GM23338 (cell line): Measurements from ENCODE around the gene CCDC71L. TPM values are rescaled to one million over a fixed set of nuclear protein-coding genes. Genes with fewer than 3 reads are reported as not detected.
A peak's percentile ranks its signal among the peaks of the same experiment; 100 is the strongest.

ENCODE experiments used
- ATAC-seq: fragments of 200-7000 bp; cut with Tn5 transposase; 3 replicates; pipeline ENCODE4 v1.9.1; 2020
- DNase-seq: peaks from one replicate; pipeline ENCODE4 v3.0.0-alpha.2; 2015; ENCODE audit warnings: low spot score
- H2AFZ ChIP-seq: fragments of 200-600 bp; sonication (generic); 2 replicates; pipeline ENCODE4 v1.8.0; 2016; ENCODE audit warnings: antibody characterized with exemption, mild to moderate bottlenecking, moderate library complexity
- H3F3A ChIP-seq: fragments of 200-600 bp; sonication (generic); replicated peaks from 2 replicates; pipeline ENCODE4 v1.8.0; 2017; ENCODE audit warnings: antibody characterized with exemption, mixed run types, low read depth
- H3K27ac ChIP-seq: fragments of 200-600 bp; sonication (generic); 2 replicates; pipeline ENCODE4 v1.6.1; 2016; ENCODE audit warnings: low read depth
- H3K27me3 ChIP-seq: fragments of 200-600 bp; sonication (generic); 2 replicates; pipeline ENCODE4 v1.8.0; 2016; ENCODE audit warnings: mild to moderate bottlenecking, mixed run types, moderate library complexity; ENCODE audit not compliant: insufficient read depth
- H3K36me3 ChIP-seq: fragments of 200-600 bp; sonication (generic); 2 replicates; pipeline ENCODE4 v1.8.0; 2016; ENCODE audit warnings: mild to moderate bottlenecking; ENCODE audit not compliant: insufficient read depth
- H3K4me1 ChIP-seq: fragments of 200-600 bp; sonication (generic); 2 replicates; pipeline ENCODE4 v1.8.0; 2016; ENCODE audit warnings: mild to moderate bottlenecking, moderate library complexity; ENCODE audit not compliant: insufficient read depth
- H3K4me2 ChIP-seq: fragments of 200-600 bp; sonication (generic); 2 replicates; pipeline ENCODE4 v1.7.1; 2017; ENCODE audit warnings: mixed run types
- H3K4me3 ChIP-seq: fragments of 200-600 bp; sonication (generic); 2 replicates; pipeline ENCODE4 v1.6.1; 2016; ENCODE audit warnings: mixed run types
- H3K79me2 ChIP-seq: fragments of 200-600 bp; sonication (generic); replicated peaks from 2 replicates; pipeline ENCODE4 v1.8.0; 2017; ENCODE audit warnings: mild to moderate bottlenecking; ENCODE audit not compliant: insufficient read depth
- H3K9me2 ChIP-seq: fragments of 200-600 bp; sonication (generic); 2 replicates; pipeline ENCODE4 v1.8.0; 2017; ENCODE audit not compliant: insufficient read depth
- H4K20me1 ChIP-seq: fragments of 200-600 bp; sonication (generic); replicated peaks from 2 replicates; pipeline ENCODE4 v1.8.0; 2017; ENCODE audit warnings: mild to moderate bottlenecking; ENCODE audit not compliant: insufficient read depth
- H3K27ac Mint-ChIP-seq: 2 replicates; pipeline ENCODE4 v1.8.0; 2020; ENCODE audit warnings: inconsistent platforms, mild to moderate bottlenecking, moderate library complexity, mixed read lengths
- H3K27me3 Mint-ChIP-seq: 3 replicates; pipeline ENCODE4 v1.8.0; 2022; ENCODE audit warnings: low read depth, mild to moderate bottlenecking, moderate library complexity, mixed read lengths, inconsistent platforms; ENCODE audit not compliant: insufficient read depth, poor library complexity
- H3K36me3 Mint-ChIP-seq: 3 replicates; pipeline ENCODE4 v1.8.0; 2021; ENCODE audit warnings: low read depth, mild to moderate bottlenecking, inconsistent platforms, moderate library complexity, mixed read lengths
- H3K4me1 Mint-ChIP-seq: 3 replicates; pipeline ENCODE4 v1.8.0; 2020; ENCODE audit warnings: mild to moderate bottlenecking, inconsistent platforms, mixed read lengths
- H3K4me3 Mint-ChIP-seq: 3 replicates; pipeline ENCODE4 v1.8.0; 2021; ENCODE audit warnings: moderate library complexity, mild to moderate bottlenecking, inconsistent platforms, mixed read lengths
- H3K9me3 Mint-ChIP-seq: 3 replicates; pipeline ENCODE4 v1.8.0; 2020; ENCODE audit warnings: moderate library complexity, mild to moderate bottlenecking, inconsistent platforms, mixed read lengths
- CREB1 ChIP-seq: fragments of 250-450 bp; sonication (Bioruptor Pico); IDR thresholded peaks from 2 replicates; pipeline ENCODE4 v1.5.0; 2020; ENCODE audit warnings: low read depth, mild to moderate bottlenecking, moderate library complexity
- ETS1 ChIP-seq: IDR thresholded peaks from 2 replicates; pipeline ENCODE4 v1.6.1; 2016; ENCODE audit warnings: antibody characterized with exemption
- EZH2 ChIP-seq: fragments of 200-600 bp; sonication (generic); IDR thresholded peaks from one replicate; pipeline ENCODE4 v1.8.0; 2017; ENCODE audit warnings: antibody characterized with exemption, mild to moderate bottlenecking, low read depth; ENCODE audit not compliant: unreplicated experiment
- EZH2phosphoT487 ChIP-seq: fragments of 200-600 bp; sonication (generic); IDR thresholded peaks from one replicate; pipeline ENCODE4 v1.8.1; 2018; ENCODE audit warnings: antibody characterized with exemption; ENCODE audit not compliant: unreplicated experiment
- NANOG ChIP-seq: IDR thresholded peaks from 2 replicates; pipeline ENCODE4 v1.6.1; 2016; ENCODE audit warnings: antibody characterized with exemption, borderline replicate concordance
- POLR2AphosphoS5 ChIP-seq: IDR thresholded peaks from 2 replicates; pipeline ENCODE4 v1.6.1; 2016; ENCODE audit warnings: antibody characterized with exemption, low read depth
- STAT1 ChIP-seq: IDR thresholded peaks from one replicate; pipeline ENCODE4 v1.6.1; 2016; ENCODE audit warnings: antibody characterized with exemption; ENCODE audit not compliant: unreplicated experiment
- ZNF114 ChIP-seq: fragments of 250-450 bp; sonication (Bioruptor Pico); IDR thresholded peaks from 2 replicates; pipeline ENCODE4 v1.5.0; 2020; ENCODE audit warnings: mild to moderate bottlenecking, moderate library complexity
- ZNF331 ChIP-seq: fragments of 250-450 bp; sonication (Bioruptor Pico); IDR thresholded peaks from 2 replicates; pipeline ENCODE4 v1.5.0; 2020; ENCODE audit warnings: low read depth, mild to moderate bottlenecking, moderate library complexity
- polyA plus RNA-seq: library from polyadenylated mRNA; unstranded; fragments of >200 nt; fragmentation: Nextera tagmentation; extraction: Ambion mirVana; gene quantifications from 2 replicates; pipeline ENCODE4 v1.2.1, GENCODE V29; 2016
- total RNA-seq: library from RNA; depleted of rRNA; stranded (reverse); fragments of >200 nt; shearing (Covaris generic); gene quantifications from 2 replicates; pipeline ENCODE4 v1.2.3, GENCODE V29; 2014
- TF ChIP-seq, protein P1 (sequence below): fragments of 250-450 bp; sonication (Bioruptor Pico); IDR thresholded peaks from 2 replicates; pipeline ENCODE4 v1.5.0; 2020; ENCODE audit warnings: mild to moderate bottlenecking, moderate library complexity

CCDC71L gene
- total and polyA plus RNA-seq, 2 experiments from 2014 or later = 8.4 to 32.3 TPM

DNA sequence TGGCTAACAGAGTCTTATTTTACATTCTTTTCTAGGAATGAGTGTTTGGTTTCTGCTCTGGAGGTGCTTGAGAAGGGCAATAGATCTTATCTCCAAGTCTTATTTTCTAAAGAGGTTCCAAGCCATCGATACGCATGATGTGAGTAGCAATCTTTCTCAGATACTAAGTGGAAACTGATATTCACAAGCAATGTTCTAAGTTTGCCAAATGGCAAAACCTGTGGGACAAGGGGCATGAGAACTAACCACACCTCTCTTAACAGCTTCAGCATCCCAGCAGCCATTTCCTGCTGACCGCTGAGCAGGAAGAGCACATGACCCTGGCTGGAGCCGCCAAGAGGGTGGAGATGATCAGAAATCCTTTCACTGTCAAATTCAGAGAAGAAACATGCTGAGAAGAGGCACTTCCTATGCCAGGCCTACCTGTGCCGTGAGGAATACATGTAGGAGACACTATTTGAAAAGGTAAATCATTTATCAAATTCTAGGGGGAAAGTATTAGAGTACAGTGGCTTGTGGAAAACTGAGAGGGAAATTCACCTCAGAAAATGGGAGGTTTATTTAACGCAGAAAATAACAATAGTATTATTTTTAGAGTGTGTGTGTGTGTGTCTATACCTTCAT is 35.2 kb downstream of the CCDC71L start (continued):
- TF ChIP-seq ZNF331 (CRISPR knock-in tag) = no peak
- TF ChIP-seq EZH2 = no peak
- no peak for TF ChIP-seq EZH2phosphoT487

GRCh38 chr7:106623853-106624252 is 37.1 kb downstream of the CCDC71L start:
- H3K36me3 Mint-ChIP-seq = no peaks in the 10 kb centered on the region; the same call in 2 of the 3 replicates
- TF ChIP-seq EZH2phosphoT487 (no peak), POLR2AphosphoS5 (no peak), ZNF114 (no peak), STAT1 (no peak)
- no peak overlapping the region for H3K4me3 Mint-ChIP-seq
- H3K27me3 Mint-ChIP-seq = peaks cover 3% of the 10 kb centered on the region
- Histone ChIP-seq H3K4me2 (no peak overlapping the region), H3F3A (no peaks in the 10 kb centered on the region), H3K4me3 (no peak overlapping the region), H2AFZ (peak overlapping the region; percentile 32; the same call in 1 of the 2 replicates), H3K36me3 (no peaks in the 10 kb centered on the region), H3K27me3 (no peaks in the 10 kb centered on the region), H3K79me2 (no peaks in the 10 kb centered on the region), H3K4me1 (peaks cover 18% of the 10 kb centered on the region), H3K27ac (no peak overlapping the region), H3K9me2 (peaks cover 20% of the 10 kb centered on the region), H4K20me1 (no peaks in the 10 kb centered on the region)
- DNase-seq (no peak), ATAC-seq (no peak)
- peaks cover 17% of the 10 kb centered on the region; the same call in 2 of the 3 replicates for H3K4me1 Mint-ChIP-seq
- no peak overlapping the region for H3K27ac Mint-ChIP-seq
- H3K9me3 Mint-ChIP-seq = peaks cover 10% of the 10 kb centered on the region; the same call in 2 of the 3 replicates

- Mint-ChIP-seq H3K9me3 (peaks cover 10% of the 10 kb centered on the region; the same call in 2 of the 3 replicates), H3K27ac (no peak overlapping the region)
- TF ChIP-seq POLR2AphosphoS5 (no peak), ZNF114 (no peak), CREB1 (CRISPR knock-in tag) (no peak), ZNF331 (CRISPR knock-in tag) (no peak), NANOG (no peak), ETS1 (no peak), STAT1 (no peak)
- TF ChIP-seq, protein P1, sequence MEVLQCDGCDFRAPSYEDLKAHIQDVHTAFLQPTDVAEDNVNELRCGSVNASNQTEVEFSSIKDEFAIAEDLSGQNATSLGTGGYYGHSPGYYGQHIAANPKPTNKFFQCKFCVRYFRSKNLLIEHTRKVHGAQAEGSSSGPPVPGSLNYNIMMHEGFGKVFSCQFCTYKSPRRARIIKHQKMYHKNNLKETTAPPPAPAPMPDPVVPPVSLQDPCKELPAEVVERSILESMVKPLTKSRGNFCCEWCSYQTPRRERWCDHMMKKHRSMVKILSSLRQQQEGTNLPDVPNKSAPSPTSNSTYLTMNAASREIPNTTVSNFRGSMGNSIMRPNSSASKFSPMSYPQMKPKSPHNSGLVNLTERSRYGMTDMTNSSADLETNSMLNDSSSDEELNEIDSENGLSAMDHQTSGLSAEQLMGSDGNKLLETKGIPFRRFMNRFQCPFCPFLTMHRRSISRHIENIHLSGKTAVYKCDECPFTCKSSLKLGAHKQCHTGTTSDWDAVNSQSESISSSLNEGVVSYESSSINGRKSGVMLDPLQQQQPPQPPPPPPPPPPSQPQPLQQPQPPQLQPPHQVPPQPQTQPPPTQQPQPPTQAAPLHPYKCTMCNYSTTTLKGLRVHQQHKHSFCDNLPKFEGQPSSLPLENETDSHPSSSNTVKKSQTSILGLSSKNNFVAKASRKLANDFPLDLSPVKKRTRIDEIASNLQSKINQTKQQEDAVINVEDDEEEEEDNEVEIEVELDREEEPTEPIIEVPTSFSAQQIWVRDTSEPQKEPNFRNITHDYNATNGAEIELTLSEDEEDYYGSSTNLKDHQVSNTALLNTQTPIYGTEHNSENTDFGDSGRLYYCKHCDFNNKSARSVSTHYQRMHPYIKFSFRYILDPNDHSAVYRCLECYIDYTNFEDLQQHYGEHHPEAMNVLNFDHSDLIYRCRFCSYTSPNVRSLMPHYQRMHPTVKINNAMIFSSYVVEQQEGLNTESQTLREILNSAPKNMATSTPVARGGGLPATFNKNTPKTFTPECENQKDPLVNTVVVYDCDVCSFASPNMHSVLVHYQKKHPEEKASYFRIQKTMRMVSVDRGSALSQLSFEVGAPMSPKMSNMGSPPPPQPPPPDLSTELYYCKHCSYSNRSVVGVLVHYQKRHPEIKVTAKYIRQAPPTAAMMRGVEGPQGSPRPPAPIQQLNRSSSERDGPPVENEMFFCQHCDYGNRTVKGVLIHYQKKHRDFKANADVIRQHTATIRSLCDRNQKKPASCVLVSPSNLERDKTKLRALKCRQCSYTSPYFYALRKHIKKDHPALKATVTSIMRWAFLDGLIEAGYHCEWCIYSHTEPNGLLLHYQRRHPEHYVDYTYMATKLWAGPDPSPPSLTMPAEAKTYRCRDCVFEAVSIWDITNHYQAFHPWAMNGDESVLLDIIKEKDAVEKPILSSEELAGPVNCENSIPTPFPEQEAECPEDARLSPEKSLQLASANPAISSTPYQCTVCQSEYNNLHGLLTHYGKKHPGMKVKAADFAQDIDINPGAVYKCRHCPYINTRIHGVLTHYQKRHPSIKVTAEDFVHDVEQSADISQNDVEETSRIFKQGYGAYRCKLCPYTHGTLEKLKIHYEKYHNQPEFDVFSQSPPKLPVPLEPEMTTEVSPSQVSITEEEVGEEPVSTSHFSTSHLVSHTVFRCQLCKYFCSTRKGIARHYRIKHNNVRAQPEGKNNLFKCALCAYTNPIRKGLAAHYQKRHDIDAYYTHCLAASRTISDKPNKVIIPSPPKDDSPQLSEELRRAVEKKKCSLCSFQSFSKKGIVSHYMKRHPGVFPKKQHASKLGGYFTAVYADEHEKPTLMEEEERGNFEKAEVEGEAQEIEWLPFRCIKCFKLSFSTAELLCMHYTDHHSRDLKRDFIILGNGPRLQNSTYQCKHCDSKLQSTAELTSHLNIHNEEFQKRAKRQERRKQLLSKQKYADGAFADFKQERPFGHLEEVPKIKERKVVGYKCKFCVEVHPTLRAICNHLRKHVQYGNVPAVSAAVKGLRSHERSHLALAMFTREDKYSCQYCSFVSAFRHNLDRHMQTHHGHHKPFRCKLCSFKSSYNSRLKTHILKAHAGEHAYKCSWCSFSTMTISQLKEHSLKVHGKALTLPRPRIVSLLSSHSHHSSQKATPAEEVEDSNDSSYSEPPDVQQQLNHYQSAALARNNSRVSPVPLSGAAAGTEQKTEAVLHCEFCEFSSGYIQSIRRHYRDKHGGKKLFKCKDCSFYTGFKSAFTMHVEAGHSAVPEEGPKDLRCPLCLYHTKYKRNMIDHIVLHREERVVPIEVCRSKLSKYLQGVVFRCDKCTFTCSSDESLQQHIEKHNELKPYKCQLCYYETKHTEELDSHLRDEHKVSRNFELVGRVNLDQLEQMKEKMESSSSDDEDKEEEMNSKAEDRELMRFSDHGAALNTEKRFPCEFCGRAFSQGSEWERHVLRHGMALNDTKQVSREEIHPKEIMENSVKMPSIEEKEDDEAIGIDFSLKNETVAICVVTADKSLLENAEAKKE (CRISPR knock-in tag) = no peak
Measured at GRCh38 chr7:106623315-106623660, 37.7 kb downstream of the CCDC71L start.

More at GRCh38 chr7:106623315-106623660, 37.7 kb downstream of the CCDC71L start:
- DNase-seq (no peak), ATAC-seq (no peak)
- Mint-ChIP-seq H3K27me3 (peaks cover 3% of the 10 kb centered on the region), H3K36me3 (no peaks in the 10 kb centered on the region; the same call in 2 of the 3 replicates), H3K4me3 (no peak overlapping the region), H3K4me1 (peaks cover 17% of the 10 kb centered on the region; the same call in 2 of the 3 replicates)
- no peaks in the 10 kb centered on the region for H4K20me1 ChIP-seq
- H3K36me3 ChIP-seq = no peaks in the 10 kb centered on the region
- no peak overlapping the region for H3K4me3 ChIP-seq
- H3K9me2 ChIP-seq = peaks cover 19% of the 10 kb centered on the region
- no peak overlapping the region; the same call in 1 of the 2 replicates for H2AFZ ChIP-seq
- no peaks in the 10 kb centered on the region for H3K79me2 ChIP-seq
- no peaks in the 10 kb centered on the region for H3K27me3 ChIP-seq
- H3K4me2 ChIP-seq = no peak overlapping the region
- no peak overlapping the region for H3K27ac ChIP-seq
- peaks cover 18% of the 10 kb centered on the region for H3K4me1 ChIP-seq
- H3F3A ChIP-seq = no peaks in the 10 kb centered on the region
